ENCODE results near the gene TMEM18.
A peak's percentile ranks its signal among the peaks of the same experiment; 100 is the strongest.

Gene TMEM18

DNA sequence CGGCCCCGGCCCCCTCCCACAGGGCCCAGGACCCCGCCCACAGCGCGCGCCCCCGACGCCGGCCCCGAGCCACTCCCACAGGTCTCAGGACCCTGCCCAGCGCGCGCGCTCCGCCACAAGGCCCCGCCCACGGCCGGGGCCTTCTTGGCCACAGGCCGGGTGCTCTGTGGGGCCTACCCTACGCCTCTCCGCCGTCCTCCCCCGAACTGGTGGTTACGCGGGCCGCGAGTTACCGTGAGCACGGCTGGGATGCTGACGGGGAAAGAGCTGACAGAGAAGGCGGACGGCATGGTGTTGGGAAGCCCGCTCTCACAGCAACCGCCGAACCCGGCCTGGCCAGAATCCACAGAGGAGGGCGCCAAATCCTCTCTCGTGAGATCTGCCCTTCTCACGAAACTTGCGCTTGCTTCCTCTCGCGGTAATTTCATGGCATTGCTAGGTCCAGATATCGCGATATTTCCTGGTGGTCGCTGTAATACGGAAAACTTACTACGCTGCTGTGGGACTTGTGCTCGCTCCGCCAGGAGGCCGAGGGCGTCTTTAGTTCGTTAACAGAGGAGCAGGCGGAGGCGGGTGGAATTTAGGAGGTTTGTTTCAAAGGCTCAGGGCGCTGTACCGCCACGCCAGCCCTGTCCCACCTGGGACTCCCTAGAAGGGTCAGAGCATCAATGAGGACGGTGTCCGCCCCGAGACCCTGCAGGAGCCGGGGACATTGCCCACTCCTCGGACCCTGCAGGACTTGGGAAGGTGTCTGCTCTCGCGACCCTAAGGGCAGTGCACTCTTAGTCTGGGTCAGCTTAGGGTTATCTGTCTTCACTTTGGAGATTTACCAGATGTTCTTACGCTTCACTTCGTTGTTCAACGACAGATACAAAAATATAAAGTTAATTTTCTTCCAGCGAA lies at the start of gene TMEM18:
TMEM18 (minus strand) TSS at position 351 of the 903 bp plus-strand sequence; CDS start at position 290, 61 bp downstream.
- no peak for TF ChIP-seq FOXM1 (IDR thresholded peaks at IDR 0.05; ENCODE audit: borderline replicate concordance, low read depth)
- no peak for TF ChIP-seq EGR1 (IDR thresholded peaks at IDR 0.05)
- TF ChIP-seq, protein P1, sequence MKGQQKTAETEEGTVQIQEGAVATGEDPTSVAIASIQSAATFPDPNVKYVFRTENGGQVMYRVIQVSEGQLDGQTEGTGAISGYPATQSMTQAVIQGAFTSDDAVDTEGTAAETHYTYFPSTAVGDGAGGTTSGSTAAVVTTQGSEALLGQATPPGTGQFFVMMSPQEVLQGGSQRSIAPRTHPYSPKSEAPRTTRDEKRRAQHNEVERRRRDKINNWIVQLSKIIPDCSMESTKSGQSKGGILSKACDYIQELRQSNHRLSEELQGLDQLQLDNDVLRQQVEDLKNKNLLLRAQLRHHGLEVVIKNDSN (IDR thresholded peaks at IDR 0.05): no peak
- TF ChIP-seq YY1 (IDR thresholded peaks at IDR 0.05; ENCODE audit: low read depth): 0 out of 2 replicates have a peak, but pooled peaks have one; percentile 43
- TF ChIP-seq TAF1 (IDR thresholded peaks at IDR 0.05; ENCODE audit: low read depth): peak; percentile 81
- no peak for TF ChIP-seq CEBPB (IDR thresholded peaks at IDR 0.05)
- TF ChIP-seq, protein P2, sequence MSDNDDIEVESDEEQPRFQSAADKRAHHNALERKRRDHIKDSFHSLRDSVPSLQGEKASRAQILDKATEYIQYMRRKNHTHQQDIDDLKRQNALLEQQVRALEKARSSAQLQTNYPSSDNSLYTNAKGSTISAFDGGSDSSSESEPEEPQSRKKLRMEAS (IDR thresholded peaks at IDR 0.05): peak; percentile 83
- TF ChIP-seq CREB1 (IDR thresholded peaks at IDR 0.05; ENCODE audit: low read depth): no peak
- TF ChIP-seq, protein P3, sequence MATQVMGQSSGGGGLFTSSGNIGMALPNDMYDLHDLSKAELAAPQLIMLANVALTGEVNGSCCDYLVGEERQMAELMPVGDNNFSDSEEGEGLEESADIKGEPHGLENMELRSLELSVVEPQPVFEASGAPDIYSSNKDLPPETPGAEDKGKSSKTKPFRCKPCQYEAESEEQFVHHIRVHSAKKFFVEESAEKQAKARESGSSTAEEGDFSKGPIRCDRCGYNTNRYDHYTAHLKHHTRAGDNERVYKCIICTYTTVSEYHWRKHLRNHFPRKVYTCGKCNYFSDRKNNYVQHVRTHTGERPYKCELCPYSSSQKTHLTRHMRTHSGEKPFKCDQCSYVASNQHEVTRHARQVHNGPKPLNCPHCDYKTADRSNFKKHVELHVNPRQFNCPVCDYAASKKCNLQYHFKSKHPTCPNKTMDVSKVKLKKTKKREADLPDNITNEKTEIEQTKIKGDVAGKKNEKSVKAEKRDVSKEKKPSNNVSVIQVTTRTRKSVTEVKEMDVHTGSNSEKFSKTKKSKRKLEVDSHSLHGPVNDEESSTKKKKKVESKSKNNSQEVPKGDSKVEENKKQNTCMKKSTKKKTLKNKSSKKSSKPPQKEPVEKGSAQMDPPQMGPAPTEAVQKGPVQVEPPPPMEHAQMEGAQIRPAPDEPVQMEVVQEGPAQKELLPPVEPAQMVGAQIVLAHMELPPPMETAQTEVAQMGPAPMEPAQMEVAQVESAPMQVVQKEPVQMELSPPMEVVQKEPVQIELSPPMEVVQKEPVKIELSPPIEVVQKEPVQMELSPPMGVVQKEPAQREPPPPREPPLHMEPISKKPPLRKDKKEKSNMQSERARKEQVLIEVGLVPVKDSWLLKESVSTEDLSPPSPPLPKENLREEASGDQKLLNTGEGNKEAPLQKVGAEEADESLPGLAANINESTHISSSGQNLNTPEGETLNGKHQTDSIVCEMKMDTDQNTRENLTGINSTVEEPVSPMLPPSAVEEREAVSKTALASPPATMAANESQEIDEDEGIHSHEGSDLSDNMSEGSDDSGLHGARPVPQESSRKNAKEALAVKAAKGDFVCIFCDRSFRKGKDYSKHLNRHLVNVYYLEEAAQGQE (IDR thresholded peaks at IDR 0.05; ENCODE audit: low read depth): no peak
- TF ChIP-seq EP300 (IDR thresholded peaks at IDR 0.05; ENCODE audit: borderline replicate concordance): no peak
- TF ChIP-seq TEAD4 (IDR thresholded peaks at IDR 0.05): no peak
- no peak; the same call in 1 of the 2 replicates for TF ChIP-seq RAD21 (IDR thresholded peaks at IDR 0.05; ENCODE audit: low read depth)
- TF ChIP-seq ZBTB7A (IDR thresholded peaks at IDR 0.05; ENCODE audit: low read depth): no peak; the same call in 1 of the 2 replicates
- TF ChIP-seq TCF12 (IDR thresholded peaks at IDR 0.05; ENCODE audit: low read depth): peak; percentile 17; the same call in 1 of the 2 replicates
- peak; percentile 97 for TF ChIP-seq NFIC (IDR thresholded peaks at IDR 0.05)

DNA sequence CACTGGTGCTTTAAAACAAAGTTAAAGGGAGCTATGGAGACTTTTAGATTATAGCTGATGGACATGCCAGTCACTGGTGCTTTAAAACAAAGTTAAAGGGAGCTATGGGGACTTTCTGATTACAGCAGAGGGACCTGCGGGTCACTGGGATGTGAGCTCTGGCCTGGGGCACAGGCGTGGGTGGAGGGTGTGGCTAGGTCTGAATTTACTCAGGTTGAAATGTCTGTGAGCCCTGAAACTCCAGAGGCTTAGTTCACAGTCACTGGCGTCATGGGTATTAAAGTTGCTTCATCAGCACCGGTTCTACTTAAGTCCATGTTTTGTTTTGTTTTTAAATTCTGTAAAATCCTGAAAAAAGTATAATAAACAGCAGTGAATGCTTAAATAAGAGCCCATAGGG lies 49.0 kb upstream of the TMEM18 start:
- TF ChIP-seq FOXM1 (IDR thresholded peaks at IDR 0.05; ENCODE audit: borderline replicate concordance, low read depth) (no peak), TAF1 (IDR thresholded peaks at IDR 0.05; ENCODE audit: low read depth) (no peak), EP300 (IDR thresholded peaks at IDR 0.05; ENCODE audit: borderline replicate concordance) (no peak), EGR1 (IDR thresholded peaks at IDR 0.05) (no peak), TEAD4 (IDR thresholded peaks at IDR 0.05) (no peak), CEBPB (IDR thresholded peaks at IDR 0.05) (no peak), RAD21 (IDR thresholded peaks at IDR 0.05; ENCODE audit: low read depth) (no peak), YY1 (IDR thresholded peaks at IDR 0.05; ENCODE audit: low read depth) (no peak), CREB1 (IDR thresholded peaks at IDR 0.05; ENCODE audit: low read depth) (no peak), ZBTB7A (IDR thresholded peaks at IDR 0.05; ENCODE audit: low read depth) (no peak)
- TF ChIP-seq, protein P3 (IDR thresholded peaks at IDR 0.05; ENCODE audit: low read depth): no peak
- TF ChIP-seq, protein P1 (IDR thresholded peaks at IDR 0.05): no peak

DNA sequence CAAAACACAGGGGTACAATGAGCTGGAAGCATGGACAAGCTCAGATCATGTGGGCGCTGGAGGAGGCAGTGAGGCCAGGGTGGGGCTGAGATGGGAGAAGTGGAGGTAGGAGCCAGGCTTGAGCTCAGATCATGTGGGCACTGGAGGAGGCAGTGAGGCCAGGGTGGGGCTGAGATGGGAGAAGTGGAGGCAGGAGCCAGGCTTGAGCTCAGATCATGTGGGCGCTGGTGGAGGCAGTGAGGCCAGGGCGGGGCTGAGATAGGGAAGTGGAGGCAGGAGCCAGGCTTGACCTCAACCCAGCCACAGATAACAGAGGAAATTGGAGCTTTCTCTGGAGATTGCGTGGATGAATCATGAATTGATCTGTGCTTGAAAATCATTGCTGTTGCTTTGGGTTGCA lies 48.3 kb upstream of the TMEM18 start:
- TF ChIP-seq, protein P2 (IDR thresholded peaks at IDR 0.05): no peak
- TF ChIP-seq TCF12 (IDR thresholded peaks at IDR 0.05; ENCODE audit: low read depth): no peak
- no peak for TF ChIP-seq YY1 (IDR thresholded peaks at IDR 0.05; ENCODE audit: low read depth)
- no peak for TF ChIP-seq FOXM1 (IDR thresholded peaks at IDR 0.05; ENCODE audit: borderline replicate concordance, low read depth)
- no peak for TF ChIP-seq TAF1 (IDR thresholded peaks at IDR 0.05; ENCODE audit: low read depth)
- no peak for TF ChIP-seq RAD21 (IDR thresholded peaks at IDR 0.05; ENCODE audit: low read depth)
- no peak for TF ChIP-seq CEBPB (IDR thresholded peaks at IDR 0.05)
- no peak for TF ChIP-seq EGR1 (IDR thresholded peaks at IDR 0.05)
- TF ChIP-seq EP300 (IDR thresholded peaks at IDR 0.05; ENCODE audit: borderline replicate concordance): no peak
- no peak for TF ChIP-seq ZBTB7A (IDR thresholded peaks at IDR 0.05; ENCODE audit: low read depth)
- TF ChIP-seq, protein P3 (IDR thresholded peaks at IDR 0.05; ENCODE audit: low read depth): no peak
- no peak for TF ChIP-seq TEAD4 (IDR thresholded peaks at IDR 0.05)
- no peak for TF ChIP-seq CREB1 (IDR thresholded peaks at IDR 0.05; ENCODE audit: low read depth)
- no peak for TF ChIP-seq NFIC (IDR thresholded peaks at IDR 0.05)
- TF ChIP-seq, protein P1 (IDR thresholded peaks at IDR 0.05): no peak

All from Ishikawa (cell line).